ENCODE data around the gene FSIP1. TPM values are rescaled to one million over a fixed set of nuclear protein-coding genes. Genes with fewer than 3 reads are reported as not detected.

The FSIP1 gene
- total RNA-seq (2013), result 0.62 TPM
- polyA plus RNA-seq, result under 1 TPM; 0.10 to 0.48 (median 0.21) TPM
- 0.14 and 0.48 TPM in 2 replicates for polyA minus RNA-seq
- total RNA-seq, result 0.35 to 2.9 (median 0.74) reads per million in 11 experiments

DNA sequence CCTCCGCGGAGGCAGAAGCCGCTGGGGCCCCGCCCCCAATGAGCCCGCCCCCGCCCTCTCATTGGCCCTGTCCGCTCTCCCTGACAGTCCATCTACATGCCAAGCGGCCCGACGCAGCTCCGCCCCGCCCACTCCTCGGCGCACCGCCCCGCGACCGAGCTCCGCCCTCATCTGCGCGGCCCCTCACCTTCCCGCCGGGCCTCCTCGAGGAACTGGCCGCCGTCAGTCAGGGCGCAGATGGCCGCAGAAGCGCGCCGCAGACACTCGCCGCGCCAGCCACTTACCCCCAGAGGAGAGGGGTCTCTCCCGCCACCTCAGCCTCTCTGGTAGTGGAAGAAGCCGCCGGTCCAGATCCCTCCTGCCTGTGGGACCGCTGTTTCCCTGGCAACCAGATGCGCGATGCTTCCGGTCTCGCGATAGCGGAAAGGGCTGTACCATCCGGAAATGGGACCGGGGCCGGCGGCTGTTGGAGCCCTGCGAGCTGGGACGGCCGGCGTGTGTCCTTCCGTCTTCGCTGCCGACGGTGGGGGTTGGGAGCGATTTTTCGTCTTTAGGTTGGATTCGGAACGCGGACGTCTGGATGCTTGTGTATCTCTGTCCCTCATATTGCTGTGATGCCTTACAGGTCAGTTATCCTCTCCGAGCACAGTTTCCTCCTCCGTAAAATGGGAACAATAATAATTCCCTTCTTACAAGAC is at the start of gene FSIP1:
TSS of gene FSIP1 (minus strand) at position 401 of the 698 bp plus-strand sequence. CDS start 6,317 bp downstream, outside the sequence.
- no peaks in the 10 kb centered on the region for H4K20me1 ChIP-seq (ENCODE audit: insufficient read depth, low read length)
- H3K36me3 ChIP-seq (replicated peaks in 1 of 2; ENCODE audit: control insufficient read depth in 1 of 2, insufficient read depth in 2 of 2, low read length in 2 of 2), result no peaks in the 10 kb centered on the region
- no peaks in the 10 kb centered on the region for H3K9me3 ChIP-seq (replicated peaks in 1 of 2; ENCODE audit: control insufficient read depth in 1 of 2, insufficient read depth in 1 of 2, low read length in 2 of 2)
- peak within 1 kb of the TSS; percentile 72 for H3K4me2 ChIP-seq (replicated peaks; ENCODE audit: extremely low read depth, low read length, poor library complexity, severe bottlenecking)
- peak; percentile 94 to 95 (median 95) for DNase-seq
- H2AFZ ChIP-seq (ENCODE audit: insufficient read depth, low read depth, low read length, poor library complexity, severe bottlenecking), result peak within 1 kb of the TSS; percentile 92
- Mint-ChIP-seq H3K9me3 (peaks cover 0 to 1% (median 0%) of the 10 kb centered on the region in 7 donors), H3K27me3 (ENCODE audit: low read depth in 3 of 3) (no peaks in the 10 kb centered on the region), H3K36me3 (peaks cover 0 to 3% of the 10 kb centered on the region in 2 donors), H3K4me1 (peaks cover 27% of the 10 kb centered on the region), H3K27ac (peak within 1 kb of the TSS; percentile 87 to 96 (median 92)), H3K4me3 (peak within 1 kb of the TSS; percentile 94)
- H3K9ac ChIP-seq (ENCODE audit: insufficient read depth, low read length, poor library complexity, severe bottlenecking), result peak within 1 kb of the TSS; percentile 65
- intact Hi-C loops (cut with micrococcal nuclease), result loop anchor here (10.0 kb wide), 5 partner anchors 152 to 492 kb away; partner anchors contain the start of genes BMF (in 1 of the 2), BUB1B (in 1 of the 2) and EIF2AK4 (in 1 of the 2)
- peaks cover 12% of the 10 kb centered on the region for H3K79me2 ChIP-seq (ENCODE audit: insufficient read depth, low read length)
- H3K27ac ChIP-seq (ENCODE audit: low read depth in 1 of 2, low read length in 2 of 2), result peak within 1 kb of the TSS; percentile 45 to 83
- peaks cover 17 to 20% of the 10 kb centered on the region in 2 donors for H3K4me1 ChIP-seq (ENCODE audit: control insufficient read depth in 1 of 2, insufficient read depth in 2 of 2, low read length in 2 of 2)
- H3K4me3 ChIP-seq (replicated peaks in 1 of 3; ENCODE audit: low read depth in 2 of 3, low read length in 3 of 3), result peak within 1 kb of the TSS; percentile 81 to 91 (median 89)
- no peaks in the 10 kb centered on the region for H3K27me3 ChIP-seq (ENCODE audit: control insufficient read depth in 2 of 2, insufficient read depth in 2 of 2, low read length in 2 of 2)
- WGBS (ENCODE audit: insufficient coverage), result under 1% methylated on average over 45 of the region's 64 CpGs
- TF ChIP-seq CTCF (IDR thresholded peaks at IDR 0.05), result no peak

DNA sequence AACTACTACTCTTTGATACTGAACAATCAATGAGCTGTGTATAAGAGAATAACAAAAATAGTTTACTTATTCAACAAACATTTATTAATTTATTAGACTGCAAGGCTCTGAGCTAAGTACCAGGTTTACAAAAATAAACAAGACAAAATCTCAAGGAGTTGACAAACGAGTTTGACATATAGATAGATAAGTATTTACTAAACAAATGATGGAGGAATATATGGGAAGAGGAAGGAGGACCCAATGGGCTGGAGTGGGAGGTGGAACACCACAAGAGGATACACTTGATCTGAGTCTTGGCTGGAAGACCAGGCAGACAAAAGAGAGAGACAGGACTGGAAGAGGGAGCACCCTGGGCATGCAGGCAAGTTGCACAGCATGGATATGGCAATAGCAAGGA is 47.5 kb upstream of the FSIP1 start:
- H3K9me3 Mint-ChIP-seq, result peaks cover 0 to 5% (median 0%) of the 10 kb centered on the region in 7 donors
- Histone ChIP-seq H3K4me3 (replicated peaks in 1 of 3; ENCODE audit: low read depth in 2 of 3, low read length in 3 of 3) (no peak overlapping the region), H3K4me1 (ENCODE audit: control insufficient read depth in 1 of 2, insufficient read depth in 2 of 2, low read length in 2 of 2) (no peaks in the 10 kb centered on the region), H4K20me1 (ENCODE audit: insufficient read depth, low read length) (no peaks in the 10 kb centered on the region), H3K9ac (ENCODE audit: insufficient read depth, low read length, poor library complexity, severe bottlenecking) (no peak overlapping the region), H2AFZ (ENCODE audit: insufficient read depth, low read depth, low read length, poor library complexity, severe bottlenecking) (no peak overlapping the region), H3K27ac (ENCODE audit: low read depth in 1 of 2, low read length in 2 of 2) (no peak overlapping the region), H3K9me3 (replicated peaks in 1 of 2; ENCODE audit: control insufficient read depth in 1 of 2, insufficient read depth in 1 of 2, low read length in 2 of 2) (no peaks in the 10 kb centered on the region), H3K36me3 (replicated peaks in 1 of 2; ENCODE audit: control insufficient read depth in 1 of 2, insufficient read depth in 2 of 2, low read length in 2 of 2) (no peaks in the 10 kb centered on the region), H3K27me3 (ENCODE audit: control insufficient read depth in 2 of 2, insufficient read depth in 2 of 2, low read length in 2 of 2) (no peaks in the 10 kb centered on the region), H3K79me2 (ENCODE audit: insufficient read depth, low read length) (no peaks in the 10 kb centered on the region), H3K4me2 (replicated peaks; ENCODE audit: extremely low read depth, low read length, poor library complexity, severe bottlenecking) (no peak overlapping the region)
- H3K4me1 Mint-ChIP-seq, result peaks cover 2% of the 10 kb centered on the region
- no CpG with 5 or more reads among the region's 1 CpG for WGBS (ENCODE audit: insufficient coverage)
- intact Hi-C loops (cut with micrococcal nuclease), result no loop called here
- H3K4me3 Mint-ChIP-seq, result no peak overlapping the region
- no peak for TF ChIP-seq CTCF (IDR thresholded peaks at IDR 0.05)
- H3K27me3 Mint-ChIP-seq (ENCODE audit: low read depth in 3 of 3), result peaks cover 0 to 4% (median 2%) of the 10 kb centered on the region in 3 donors
- H3K27ac Mint-ChIP-seq, result no peak overlapping the region
- no peaks in the 10 kb centered on the region for H3K36me3 Mint-ChIP-seq
- DNase-seq, result no peak

All from CD14-positive monocyte (primary cell).